NOMO-1 treated with dmso at 0.1 percent for 144 hours (cell line): ENCODE results near the gene DRD4.

ENCODE experiments used
- DNase-seq: peaks from one replicate; lab custom pipeline; 2025; ENCODE audit not compliant: unreplicated experiment; lab: John Stamatoyannopoulos, UW

The DRD4 gene

DNA sequence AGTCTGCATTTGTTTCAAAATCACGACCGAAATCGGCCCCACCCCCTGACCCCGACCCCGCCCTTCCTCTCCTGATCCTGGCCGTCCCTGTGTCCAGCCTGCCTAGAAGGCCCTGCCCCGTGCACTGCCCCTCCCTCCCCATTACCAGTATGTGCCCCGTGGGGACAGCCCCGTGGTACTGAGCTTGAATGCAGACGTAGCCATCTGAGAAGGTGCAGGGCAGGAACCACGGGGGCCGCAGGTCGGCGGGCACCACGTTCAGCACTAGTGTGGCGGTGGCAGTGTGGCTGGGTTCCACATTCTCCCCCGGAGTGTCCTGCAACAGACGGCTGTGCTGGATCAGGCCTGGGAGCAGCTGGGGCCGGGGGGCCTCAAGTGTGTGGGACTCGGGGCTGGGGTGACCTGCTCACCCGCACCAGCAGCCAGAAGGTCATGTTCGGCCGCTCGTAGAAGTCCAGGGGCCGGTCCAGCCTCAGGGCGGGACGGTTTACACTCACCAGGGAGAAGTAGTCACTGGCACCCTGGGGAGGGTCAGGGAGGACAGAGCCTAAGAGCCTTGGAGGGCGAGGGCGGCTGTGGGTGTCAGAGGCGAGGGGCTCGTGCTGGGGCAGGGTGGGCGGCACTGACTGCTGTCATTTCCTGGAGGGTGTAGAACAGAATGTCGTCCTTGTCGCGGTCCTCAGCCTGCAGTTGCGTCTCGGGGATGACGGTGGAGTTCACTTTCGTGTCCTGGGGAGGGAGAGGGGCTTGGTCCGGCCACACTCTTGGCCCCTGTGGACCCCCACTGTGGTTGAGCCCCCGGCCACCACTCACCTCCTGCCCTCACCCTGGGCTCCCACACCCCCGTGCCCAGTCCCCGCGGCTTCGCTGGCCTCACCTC is 15.9 kb upstream of the DRD4 start:
- DNase-seq = no peak

DNA sequence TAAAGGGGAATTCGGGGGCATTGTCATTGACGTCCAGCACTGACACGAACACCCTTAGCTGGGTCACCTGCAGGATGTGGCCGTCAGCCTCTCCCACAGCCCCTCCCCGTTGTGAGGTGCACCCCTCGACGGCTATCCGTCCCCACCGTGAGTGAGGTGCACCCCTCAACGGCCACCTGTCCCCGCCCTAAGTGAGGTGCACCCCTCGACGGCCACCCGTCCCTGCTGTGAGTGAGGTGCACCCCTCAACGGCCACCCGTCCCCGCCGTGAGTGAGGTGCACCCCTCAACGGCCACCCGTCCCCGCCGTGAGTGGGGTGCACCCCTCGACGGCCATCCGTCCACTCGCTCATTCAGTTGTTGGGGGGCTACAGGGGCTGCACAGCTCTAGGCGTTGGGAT is 15.2 kb upstream of the DRD4 start:
- DNase-seq = no peak

DNA sequence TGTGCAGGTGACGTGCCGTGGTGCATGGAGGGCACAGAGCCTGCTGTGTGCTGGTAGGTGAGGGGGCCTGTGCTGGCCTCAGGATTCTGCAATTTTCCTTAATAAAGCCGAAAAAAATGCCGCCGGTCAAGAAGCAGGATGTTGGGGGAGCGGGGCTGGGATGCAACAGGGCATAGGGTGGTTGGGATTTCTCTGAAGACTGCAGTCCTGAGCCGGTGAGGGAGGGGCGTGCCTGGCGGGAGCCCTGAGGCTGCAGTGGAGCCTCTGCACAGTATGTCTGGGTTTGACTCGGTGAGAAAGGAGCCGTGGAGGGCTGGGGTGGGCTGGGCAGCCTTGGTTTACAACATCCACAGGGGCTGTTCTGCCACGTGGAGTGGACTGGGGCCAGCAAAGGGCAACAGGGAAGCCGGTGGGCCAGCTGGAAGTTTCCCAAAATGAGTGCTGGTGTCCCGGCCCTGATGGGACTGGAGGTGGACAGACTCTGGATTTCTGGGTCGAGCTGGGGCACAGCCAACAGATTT is 13.7 kb upstream of the DRD4 start:
- DNase-seq = no peak

DNA sequence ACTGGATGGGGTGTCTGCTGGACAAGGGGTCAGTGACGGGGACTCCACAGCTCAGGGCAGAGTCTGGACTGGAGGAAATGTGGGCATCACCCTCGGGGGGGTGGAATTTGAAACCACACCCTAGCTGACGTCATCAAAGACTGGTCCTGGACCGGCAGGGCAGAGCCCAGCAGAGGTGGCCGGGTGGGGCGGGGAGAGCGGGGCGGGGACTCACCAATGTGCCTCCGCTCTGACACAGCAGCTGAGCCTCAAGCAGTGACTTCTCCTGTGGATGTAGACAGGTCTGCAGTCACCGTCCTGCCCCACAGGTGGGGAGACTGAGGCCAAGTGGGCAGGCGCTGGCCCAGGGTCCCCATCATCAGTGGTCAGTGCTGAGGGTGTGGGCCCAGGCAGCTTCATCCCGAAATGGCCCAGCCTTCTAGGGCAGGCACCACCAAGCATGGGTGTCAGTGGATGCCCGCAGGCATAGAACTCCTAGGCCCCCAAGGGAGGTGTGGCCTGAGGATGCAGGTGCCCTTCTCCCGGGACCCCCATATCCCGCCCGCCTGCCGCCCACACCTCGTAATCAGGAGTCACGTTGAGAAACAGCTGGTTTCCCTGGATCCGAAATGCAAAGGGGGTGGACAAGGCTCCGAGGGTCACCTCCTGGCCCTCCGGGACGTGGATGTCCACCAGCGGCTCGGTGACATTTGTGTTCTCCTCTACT is 12.9 kb upstream of the DRD4 start:
- no peak for DNase-seq

DNA sequence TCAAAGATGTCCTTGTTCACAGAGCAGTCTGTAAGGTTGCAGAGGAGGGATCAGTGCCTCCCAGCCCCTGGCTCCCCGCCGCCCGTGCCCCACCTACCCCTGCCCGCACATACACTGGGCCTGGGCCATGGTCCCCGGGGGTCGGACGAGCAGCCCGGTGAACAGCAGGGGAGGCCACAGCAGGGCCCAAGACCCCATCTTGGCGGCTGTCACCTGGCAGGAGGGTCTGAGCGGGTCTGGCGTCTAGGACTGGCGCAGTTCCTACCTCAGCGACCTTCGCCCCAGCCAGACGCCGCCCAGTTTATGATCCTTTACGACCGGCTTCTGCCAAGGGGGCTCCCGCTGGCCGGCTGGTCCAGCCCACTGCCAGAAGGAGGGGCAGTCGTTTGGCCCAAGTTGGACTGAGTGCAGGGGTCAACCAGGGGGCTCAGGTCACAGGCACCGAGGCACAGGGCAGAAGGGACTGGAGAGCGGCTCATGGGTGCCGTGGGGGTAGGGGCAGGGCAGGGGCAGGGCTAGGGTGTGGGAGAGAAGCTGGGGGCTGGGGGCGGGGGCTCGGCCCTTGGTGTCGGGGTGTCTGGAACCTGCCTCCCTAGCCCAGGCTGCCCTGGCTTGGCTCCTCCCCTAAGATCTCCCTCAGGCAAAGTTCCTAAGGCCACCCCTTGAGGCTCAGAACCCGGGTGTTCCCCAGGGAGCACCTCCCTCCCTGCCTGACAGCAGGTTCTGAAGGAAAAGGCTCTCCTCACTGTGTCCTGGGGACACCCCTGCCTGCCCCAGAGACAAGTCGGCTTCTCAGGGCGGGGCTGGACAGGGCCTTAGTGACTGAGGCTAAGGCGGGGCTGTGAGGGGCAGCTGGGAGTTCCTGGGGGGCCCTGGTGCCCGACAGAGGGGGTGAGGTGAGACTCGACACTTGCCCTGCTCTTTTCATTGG is 12.1 kb upstream of the DRD4 start, which contains the start of gene CDHR5:
Gene CDHR5, minus strand, starts transcription at position 251 of the 931 bp plus-strand sequence. Its CDS starts 53 bp downstream, at position 198.
- DNase-seq = no peak

DNA sequence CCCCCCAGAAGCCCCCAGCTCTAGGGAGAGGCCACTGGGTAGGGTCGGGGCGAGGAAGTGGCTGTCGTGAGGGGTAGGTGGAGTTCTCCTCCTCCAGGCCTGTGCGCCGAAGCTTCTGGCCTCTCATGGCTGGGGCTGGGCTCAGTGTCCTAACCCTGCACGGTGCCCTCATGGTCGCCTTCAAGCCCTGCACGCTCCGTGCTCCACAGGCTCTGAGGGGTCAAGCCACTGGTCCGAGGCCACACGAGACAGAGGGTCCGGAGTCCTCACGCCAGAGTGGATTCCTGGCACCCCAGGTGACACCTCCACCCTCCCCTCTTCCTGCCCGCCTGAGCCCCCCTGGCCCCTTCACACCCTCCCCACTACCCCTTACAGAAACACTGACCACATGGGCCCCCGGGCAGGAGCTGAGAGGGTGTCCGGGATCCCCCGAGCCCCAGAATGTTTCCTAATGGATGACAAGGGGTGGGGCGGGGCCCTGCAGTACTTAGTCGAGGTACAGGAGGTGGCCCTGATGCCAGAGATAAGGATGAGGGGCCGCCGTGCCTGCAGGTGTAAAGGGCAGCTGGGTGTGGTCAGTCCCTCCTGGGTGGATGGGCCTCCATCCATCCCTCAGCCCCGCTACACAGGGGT is 11.3 kb upstream of the DRD4 start:
- no peak for DNase-seq

DNA sequence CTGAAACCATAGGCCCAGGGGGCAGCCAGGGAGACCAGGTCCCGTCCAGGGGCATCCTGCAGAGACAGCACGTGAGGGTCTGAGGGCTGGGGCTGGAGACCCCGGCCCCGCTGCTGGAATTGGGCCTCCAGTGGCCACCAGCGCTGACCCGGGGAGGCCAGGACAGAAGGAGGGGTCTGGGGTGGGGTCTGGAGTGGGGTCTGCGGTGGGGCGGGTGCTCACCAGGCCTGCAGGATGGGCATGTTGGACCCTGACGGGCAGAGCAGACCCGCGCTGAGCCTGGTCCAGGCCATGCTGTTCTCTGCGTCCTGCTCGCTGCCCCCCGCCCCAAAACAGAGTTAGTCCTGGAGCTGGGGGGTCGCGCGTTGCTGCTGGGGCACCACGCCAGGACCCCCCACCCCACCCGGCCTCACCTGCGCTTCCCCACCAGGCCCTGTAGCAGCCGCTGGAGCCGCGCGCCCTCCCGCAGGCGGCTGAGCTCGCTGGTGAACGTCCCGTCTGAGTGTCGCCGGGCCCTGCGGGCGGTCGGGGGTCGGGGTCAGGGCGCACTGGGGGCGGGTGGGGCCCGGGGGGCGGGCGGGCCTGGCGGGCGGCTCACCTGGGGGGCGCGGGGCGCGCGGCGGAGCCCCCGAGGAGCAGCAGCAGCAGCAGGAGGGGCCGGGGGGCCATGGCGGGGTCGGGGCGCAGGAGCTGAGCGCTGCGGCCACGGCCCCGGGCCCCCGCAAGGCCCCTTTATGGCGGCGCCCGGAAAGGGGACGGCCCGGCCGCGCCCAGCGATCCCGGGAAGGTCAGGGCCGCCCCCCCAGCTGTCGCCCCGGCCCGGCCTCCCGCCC is 10.4 kb upstream of the DRD4 start, which contains the start of gene SCT:
Gene SCT, minus strand, starts transcription at position 707 of the 833 bp plus-strand sequence. Its CDS starts 38 bp downstream, at position 669.
- DNase-seq = no peak

DNA sequence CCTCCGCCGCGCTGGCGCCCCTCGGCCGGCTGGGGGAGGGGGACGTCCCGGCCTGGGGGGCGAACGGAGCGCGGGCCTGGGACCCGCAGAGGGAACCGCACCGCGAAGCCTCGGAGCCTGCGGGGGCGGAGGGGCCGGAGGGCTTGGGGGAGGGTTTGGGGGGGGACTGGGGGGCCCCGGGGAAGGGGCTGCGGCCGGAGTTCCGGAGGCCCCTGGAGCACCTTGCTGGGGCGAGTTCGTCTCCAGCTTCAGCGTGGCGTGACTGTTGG is 9.8 kb upstream of the DRD4 start:
- DNase-seq = no peak

DNA sequence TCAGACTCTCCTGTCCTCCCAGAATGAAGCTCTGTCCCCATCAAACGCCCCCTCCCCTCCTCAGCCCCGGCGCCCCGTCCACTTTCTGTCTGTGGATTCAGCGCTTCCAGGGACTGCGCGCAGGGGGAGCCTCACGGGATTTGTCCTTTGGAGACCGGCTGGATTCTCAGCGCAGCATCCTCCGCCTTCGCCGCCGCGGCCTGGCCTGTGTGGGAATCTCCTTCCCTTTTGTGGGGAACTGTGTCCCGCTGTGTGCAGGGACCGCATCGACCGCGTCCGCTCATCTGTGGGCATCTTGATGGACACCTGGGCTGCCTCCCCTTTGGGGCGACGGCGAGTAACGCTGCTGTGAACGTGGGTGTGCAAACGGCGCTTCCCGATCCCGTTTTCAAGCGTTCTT is 9.0 kb upstream of the DRD4 start:
- DNase-seq = no peak

DNA sequence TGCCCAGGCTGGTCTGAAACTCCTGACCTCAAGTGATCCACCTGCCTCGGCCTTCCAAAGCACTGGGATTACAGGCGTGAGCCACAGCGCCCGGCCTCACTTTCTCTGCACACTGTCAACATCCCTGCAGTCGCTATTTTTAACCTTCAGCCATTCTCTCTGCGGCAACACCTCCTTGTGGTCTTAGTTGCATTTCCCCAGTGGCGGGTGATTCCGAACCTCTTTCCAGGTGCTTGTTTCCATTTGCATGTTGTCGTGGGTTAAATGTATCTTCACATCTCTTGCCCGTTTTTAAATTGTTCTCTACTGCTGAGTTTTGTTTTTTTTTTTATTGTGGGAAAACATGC is 7.9 kb upstream of the DRD4 start:
- DNase-seq = no peak

DNA sequence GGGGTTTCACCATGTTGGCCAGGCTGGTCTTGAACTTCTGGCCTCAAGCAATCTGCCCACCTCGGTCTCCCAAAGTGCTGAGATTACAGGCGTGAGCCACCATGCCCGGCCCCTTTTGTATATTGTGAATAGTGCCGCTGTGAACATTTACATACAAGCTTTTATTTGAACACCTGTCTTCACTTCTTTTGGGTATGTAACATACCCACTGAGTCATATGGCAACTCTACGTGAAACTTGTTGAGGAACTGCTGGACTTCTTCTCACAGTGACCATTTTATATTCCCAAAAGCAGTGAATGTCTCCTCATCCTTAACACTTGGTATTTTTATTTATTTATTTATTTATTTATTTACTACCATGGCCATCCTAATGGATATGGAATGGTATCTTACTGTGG is 6.2 kb upstream of the DRD4 start:
- DNase-seq = no peak

DNA sequence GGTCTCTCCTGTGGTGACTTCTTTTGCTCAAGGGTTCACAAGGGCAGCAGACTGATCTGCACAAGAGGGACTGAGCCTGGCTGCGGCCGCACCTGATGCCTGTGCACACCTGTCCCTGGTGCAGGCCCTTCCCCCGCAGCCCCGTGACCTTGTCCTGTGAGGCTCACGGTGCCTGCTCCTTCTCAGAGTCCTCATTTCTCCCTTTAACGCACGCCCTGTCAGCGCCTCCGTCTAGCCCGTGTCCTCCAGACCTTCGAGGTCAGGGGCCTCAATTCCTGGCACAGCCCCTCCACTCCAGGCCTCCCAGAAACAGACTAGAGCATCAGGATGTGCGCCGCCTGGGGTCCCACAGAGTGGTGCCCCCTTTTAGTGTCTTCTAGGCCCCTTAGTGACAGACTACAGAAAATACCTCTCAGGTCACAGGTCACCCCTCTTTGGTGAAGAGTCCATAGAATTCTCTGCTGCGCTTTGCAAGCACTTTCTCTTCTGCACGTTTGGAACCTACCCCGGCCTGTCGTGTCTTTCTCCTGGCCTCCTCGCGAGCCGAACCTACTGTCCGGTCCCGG is 1.0 kb upstream of the DRD4 start:
- no peak for DNase-seq

DNA sequence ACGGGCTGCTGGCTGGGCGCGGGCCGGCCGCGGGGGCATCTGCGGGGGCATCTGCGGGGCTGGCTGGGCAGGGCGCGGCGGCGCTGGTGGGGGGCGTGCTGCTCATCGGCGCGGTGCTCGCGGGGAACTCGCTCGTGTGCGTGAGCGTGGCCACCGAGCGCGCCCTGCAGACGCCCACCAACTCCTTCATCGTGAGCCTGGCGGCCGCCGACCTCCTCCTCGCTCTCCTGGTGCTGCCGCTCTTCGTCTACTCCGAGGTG is 194 bp downstream of the DRD4 start:
- DNase-seq = no peak

DNA sequence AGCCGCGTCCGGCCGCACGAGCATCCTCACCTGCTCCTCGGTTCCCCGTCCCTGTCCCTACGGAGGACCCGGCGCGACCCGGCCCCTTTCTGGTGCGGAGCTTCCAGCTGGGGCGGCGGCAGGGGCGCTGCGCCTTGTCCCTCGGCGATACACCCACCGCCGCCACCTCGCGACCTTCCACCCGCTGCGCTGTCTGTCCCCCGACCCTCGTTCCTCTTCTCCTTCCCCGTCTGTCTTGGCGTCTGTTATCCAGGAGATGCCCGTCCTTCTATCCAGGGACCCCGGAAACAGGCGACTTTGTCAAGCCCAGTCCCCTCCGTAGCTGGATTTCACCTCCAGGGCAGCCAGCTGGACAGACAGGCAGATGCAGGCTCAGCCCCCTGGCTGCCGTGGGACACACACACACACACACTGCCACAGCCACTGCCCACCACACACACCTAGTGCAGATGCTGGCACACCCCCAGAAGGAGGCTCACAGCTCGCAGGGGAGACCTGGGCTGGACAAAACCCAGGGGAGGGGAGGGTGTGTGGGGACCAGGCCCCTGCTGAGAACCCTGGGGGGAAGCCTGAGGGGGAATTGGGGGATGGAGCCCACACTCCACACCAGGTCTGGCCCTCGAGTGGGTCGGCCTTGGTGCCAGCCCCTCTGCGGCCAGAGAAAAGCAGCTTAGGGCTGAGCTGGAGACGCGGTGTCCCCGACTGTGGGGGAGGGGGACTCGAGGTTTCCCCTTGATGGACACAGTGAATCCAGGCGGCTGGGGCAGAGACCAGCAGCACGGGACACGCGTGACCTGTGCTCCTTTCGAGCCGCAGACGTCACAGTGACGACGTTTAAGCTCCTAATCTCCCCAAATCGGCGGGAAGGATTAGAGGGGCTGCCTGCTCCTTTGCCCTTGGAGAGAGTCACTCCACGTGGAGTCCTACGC is 788 bp downstream of the DRD4 start:
- no peak for DNase-seq

DNA sequence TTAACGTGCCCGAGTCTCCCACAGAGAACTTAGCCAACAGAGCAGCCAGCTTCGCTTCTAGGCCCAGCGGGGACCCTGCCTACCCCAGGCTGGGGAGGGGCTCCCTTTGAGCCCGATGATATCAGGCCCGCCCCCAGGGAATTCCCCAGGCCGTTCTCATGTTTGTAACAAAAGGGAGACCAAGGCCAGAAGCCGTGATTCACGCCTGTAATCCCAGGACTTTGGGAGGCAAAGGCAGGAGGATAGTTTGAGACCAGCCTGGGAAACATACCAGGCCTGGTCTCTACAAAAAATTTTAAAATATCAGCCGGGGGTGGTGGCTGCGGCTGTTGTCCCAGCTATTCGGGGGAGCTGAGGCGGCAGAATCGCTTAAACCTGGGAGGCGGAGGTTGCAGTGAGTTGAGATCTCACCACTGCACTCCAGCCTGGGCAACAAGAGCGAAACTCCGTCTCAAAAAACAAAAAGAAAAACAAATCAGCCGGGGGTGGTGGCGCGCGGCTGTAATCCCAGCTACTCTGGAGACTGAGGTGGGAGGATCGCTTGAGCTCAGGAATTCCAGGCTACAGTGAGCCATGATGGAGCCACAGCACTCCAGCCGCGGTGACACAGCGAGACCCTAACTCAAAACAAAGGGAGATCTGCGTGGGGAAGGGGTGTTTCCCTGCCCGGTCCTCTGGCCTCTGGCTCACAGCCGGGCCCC is 1.7 kb downstream of the DRD4 start:
- DNase-seq = no peak

DNA sequence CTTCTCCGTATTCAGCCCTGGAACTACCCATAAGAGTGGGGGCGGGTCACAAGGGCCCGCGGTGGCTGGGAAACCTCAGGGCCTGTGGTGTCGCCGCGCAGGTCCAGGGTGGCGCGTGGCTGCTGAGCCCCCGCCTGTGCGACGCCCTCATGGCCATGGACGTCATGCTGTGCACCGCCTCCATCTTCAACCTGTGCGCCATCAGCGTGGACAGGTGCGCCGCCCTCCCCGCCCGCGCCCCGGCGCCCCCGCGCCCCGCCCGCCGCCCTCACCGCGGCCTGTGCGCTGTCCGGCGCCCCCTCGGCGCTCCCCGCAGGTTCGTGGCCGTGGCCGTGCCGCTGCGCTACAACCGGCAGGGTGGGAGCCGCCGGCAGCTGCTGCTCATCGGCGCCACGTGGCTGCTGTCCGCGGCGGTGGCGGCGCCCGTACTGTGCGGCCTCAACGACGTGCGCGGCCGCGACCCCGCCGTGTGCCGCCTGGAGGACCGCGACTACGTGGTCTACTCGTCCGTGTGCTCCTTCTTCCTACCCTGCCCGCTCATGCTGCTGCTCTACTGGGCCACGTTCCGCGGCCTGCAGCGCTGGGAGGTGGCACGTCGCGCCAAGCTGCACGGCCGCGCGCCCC is 2.4 kb downstream of the DRD4 start:
- no peak for DNase-seq

DNA sequence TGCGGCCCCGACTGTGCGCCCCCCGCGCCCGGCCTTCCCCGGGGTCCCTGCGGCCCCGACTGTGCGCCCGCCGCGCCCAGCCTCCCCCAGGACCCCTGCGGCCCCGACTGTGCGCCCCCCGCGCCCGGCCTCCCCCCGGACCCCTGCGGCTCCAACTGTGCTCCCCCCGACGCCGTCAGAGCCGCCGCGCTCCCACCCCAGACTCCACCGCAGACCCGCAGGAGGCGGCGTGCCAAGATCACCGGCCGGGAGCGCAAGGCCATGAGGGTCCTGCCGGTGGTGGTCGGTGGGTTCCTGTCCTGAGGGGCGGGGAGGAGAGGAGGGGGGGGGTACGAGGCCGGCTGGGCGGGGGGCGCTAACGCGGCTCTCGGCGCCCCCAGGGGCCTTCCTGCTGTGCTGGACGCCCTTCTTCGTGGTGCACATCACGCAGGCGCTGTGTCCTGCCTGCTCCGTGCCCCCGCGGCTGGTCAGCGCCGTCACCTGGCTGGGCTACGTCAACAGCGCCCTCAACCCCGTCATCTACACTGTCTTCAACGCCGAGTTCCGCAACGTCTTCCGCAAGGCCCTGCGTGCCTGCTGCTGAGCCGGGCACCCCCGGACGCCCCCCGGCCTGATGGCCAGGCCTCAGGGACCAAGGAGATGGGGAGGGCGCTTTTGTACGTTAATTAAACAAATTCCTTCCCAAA is 3.1 kb downstream of the DRD4 start:
- DNase-seq = no peak
